ENCODE results near the gene HUNK.

Gene HUNK

DNA sequence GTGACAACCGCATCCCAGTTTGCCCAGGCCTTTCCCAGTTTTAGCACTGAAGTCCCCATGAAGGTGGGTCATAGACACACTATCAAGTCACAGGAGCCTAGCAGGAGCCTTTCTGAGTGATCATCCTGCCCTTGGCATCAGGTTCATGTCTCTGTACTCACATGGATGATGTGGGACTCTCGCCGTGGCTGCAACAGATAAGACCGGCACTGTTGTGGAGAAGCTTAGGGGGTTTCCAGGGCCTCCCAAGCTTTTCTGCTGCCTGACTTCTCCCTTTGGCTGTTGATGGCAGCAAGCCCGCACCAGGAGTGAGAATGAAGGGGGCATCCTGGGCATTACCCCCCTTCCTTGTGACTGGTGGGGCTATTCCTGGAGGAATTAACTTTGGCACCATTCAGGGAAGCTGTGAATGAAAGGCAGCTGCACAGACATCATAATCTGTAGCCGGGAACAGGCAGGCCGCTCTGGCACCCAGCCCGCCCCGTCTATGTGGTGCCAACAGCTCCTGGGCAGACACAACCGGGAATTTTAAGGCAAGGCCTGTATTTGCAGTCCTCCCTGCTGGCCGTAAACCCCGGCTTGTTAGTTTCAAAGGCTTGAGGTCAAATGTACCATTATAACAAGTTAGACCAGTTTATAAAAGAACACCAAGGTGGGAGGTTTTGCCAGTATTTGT is 148.6 kb downstream of the HUNK start:
- ATAC-seq, result no peak
- TF ChIP-seq OSR1 (CRISPR knock-in tag; IDR thresholded peaks at IDR 0.05) (no peak), PPARA (CRISPR knock-in tag; IDR thresholded peaks at IDR 0.05; ENCODE audit: borderline replicate concordance) (no peak), TCF4 (CRISPR knock-in tag; IDR thresholded peaks at IDR 0.05; ENCODE audit: borderline replicate concordance) (no peak), ARNTL (CRISPR knock-in tag; IDR thresholded peaks at IDR 0.05; ENCODE audit: borderline replicate concordance, low read depth) (no peak), ZFP3 (CRISPR knock-in tag; IDR thresholded peaks at IDR 0.05) (no peak), ZNF8 (CRISPR knock-in tag; IDR thresholded peaks at IDR 0.05) (no peak), TOX (CRISPR knock-in tag; IDR thresholded peaks at IDR 0.05; ENCODE audit: borderline replicate concordance) (no peak), ZNF70 (CRISPR knock-in tag; IDR thresholded peaks at IDR 0.05) (no peak), GLIS3 (CRISPR knock-in tag; IDR thresholded peaks at IDR 0.05) (no peak), ESRRG (CRISPR knock-in tag; IDR thresholded peaks at IDR 0.05) (no peak), ZC3H10 (CRISPR knock-in tag; IDR thresholded peaks at IDR 0.05) (no peak), BACH2 (CRISPR knock-in tag; IDR thresholded peaks at IDR 0.05; ENCODE audit: borderline replicate concordance) (no peak), ZNF565 (CRISPR knock-in tag; conservative IDR thresholded peaks at IDR 0.05; ENCODE audit: low read depth) (no peak), RARB (CRISPR knock-in tag; IDR thresholded peaks at IDR 0.05) (no peak)
- TF ChIP-seq, protein P1, sequence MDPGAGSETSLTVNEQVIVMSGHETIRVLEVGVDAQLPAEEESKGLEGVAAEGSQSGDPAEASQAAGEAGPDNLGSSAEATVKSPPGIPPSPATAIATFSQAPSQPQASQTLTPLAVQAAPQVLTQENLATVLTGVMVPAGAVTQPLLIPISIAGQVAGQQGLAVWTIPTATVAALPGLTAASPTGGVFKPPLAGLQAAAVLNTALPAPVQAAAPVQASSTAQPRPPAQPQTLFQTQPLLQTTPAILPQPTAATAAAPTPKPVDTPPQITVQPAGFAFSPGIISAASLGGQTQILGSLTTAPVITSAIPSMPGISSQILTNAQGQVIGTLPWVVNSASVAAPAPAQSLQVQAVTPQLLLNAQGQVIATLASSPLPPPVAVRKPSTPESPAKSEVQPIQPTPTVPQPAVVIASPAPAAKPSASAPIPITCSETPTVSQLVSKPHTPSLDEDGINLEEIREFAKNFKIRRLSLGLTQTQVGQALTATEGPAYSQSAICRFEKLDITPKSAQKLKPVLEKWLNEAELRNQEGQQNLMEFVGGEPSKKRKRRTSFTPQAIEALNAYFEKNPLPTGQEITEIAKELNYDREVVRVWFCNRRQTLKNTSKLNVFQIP (CRISPR knock-in tag; IDR thresholded peaks at IDR 0.05; ENCODE audit: borderline replicate concordance, low read depth), result no peak
- TF ChIP-seq, protein P2, sequence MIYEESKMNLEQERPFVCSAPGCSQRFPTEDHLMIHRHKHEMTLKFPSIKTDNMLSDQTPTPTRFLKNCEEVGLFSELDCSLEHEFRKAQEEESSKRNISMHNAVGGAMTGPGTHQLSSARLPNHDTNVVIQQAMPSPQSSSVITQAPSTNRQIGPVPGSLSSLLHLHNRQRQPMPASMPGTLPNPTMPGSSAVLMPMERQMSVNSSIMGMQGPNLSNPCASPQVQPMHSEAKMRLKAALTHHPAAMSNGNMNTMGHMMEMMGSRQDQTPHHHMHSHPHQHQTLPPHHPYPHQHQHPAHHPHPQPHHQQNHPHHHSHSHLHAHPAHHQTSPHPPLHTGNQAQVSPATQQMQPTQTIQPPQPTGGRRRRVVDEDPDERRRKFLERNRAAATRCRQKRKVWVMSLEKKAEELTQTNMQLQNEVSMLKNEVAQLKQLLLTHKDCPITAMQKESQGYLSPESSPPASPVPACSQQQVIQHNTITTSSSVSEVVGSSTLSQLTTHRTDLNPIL (CRISPR knock-in tag; IDR thresholded peaks at IDR 0.05; ENCODE audit: low read depth), result no peak
- TF ChIP-seq, protein P3, sequence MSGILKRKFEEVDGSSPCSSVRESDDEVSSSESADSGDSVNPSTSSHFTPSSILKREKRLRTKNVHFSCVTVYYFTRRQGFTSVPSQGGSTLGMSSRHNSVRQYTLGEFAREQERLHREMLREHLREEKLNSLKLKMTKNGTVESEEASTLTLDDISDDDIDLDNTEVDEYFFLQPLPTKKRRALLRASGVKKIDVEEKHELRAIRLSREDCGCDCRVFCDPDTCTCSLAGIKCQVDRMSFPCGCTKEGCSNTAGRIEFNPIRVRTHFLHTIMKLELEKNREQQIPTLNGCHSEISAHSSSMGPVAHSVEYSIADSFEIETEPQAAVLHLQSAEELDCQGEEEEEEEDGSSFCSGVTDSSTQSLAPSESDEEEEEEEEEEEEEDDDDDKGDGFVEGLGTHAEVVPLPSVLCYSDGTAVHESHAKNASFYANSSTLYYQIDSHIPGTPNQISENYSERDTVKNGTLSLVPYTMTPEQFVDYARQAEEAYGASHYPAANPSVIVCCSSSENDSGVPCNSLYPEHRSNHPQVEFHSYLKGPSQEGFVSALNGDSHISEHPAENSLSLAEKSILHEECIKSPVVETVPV (CRISPR knock-in tag; IDR thresholded peaks at IDR 0.05), result no peak
- TF ChIP-seq, protein P4, sequence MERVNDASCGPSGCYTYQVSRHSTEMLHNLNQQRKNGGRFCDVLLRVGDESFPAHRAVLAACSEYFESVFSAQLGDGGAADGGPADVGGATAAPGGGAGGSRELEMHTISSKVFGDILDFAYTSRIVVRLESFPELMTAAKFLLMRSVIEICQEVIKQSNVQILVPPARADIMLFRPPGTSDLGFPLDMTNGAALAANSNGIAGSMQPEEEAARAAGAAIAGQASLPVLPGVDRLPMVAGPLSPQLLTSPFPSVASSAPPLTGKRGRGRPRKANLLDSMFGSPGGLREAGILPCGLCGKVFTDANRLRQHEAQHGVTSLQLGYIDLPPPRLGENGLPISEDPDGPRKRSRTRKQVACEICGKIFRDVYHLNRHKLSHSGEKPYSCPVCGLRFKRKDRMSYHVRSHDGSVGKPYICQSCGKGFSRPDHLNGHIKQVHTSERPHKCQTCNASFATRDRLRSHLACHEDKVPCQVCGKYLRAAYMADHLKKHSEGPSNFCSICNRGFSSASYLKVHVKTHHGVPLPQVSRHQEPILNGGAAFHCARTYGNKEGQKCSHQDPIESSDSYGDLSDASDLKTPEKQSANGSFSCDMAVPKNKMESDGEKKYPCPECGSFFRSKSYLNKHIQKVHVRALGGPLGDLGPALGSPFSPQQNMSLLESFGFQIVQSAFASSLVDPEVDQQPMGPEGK (CRISPR knock-in tag; IDR thresholded peaks at IDR 0.05; ENCODE audit: borderline replicate concordance), result no peak

DNA sequence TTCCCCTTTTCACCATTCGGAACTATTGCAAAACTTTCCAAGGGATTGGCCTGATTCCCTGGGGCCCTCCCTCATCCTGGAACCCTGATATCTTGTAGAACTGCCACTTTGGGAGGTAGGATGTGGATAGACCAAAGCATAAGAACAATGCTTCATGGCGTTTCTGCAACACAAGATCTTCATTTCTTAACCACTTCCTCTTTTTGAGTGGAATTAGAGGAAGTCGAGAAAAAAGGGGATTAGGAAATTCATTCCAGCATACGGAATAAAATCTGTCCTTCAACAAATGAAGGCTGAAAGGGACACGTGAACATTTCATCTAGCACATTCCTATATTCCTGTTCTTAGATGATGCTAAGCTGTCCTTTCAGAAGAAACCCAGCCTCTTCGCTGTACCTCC is 149.3 kb downstream of the HUNK start:
- ATAC-seq, result no peak
- no peak for TF ChIP-seq OSR1 (CRISPR knock-in tag; IDR thresholded peaks at IDR 0.05)
- TF ChIP-seq ISL1 (CRISPR knock-in tag; IDR thresholded peaks at IDR 0.05), result no peak
- TF ChIP-seq, protein P5, sequence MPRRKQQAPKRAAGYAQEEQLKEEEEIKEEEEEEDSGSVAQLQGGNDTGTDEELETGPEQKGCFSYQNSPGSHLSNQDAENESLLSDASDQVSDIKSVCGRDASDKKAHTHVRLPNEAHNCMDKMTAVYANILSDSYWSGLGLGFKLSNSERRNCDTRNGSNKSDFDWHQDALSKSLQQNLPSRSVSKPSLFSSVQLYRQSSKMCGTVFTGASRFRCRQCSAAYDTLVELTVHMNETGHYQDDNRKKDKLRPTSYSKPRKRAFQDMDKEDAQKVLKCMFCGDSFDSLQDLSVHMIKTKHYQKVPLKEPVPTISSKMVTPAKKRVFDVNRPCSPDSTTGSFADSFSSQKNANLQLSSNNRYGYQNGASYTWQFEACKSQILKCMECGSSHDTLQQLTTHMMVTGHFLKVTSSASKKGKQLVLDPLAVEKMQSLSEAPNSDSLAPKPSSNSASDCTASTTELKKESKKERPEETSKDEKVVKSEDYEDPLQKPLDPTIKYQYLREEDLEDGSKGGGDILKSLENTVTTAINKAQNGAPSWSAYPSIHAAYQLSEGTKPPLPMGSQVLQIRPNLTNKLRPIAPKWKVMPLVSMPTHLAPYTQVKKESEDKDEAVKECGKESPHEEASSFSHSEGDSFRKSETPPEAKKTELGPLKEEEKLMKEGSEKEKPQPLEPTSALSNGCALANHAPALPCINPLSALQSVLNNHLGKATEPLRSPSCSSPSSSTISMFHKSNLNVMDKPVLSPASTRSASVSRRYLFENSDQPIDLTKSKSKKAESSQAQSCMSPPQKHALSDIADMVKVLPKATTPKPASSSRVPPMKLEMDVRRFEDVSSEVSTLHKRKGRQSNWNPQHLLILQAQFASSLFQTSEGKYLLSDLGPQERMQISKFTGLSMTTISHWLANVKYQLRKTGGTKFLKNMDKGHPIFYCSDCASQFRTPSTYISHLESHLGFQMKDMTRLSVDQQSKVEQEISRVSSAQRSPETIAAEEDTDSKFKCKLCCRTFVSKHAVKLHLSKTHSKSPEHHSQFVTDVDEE (CRISPR knock-in tag; IDR thresholded peaks at IDR 0.05), result no peak
- no peak for TF ChIP-seq SNAI2 (CRISPR knock-in tag; IDR thresholded peaks at IDR 0.05)
- TF ChIP-seq ZFP3 (CRISPR knock-in tag; IDR thresholded peaks at IDR 0.05), result no peak
- no peak for TF ChIP-seq BACH2 (CRISPR knock-in tag; IDR thresholded peaks at IDR 0.05; ENCODE audit: borderline replicate concordance)
- no peak for TF ChIP-seq ZC3H10 (CRISPR knock-in tag; IDR thresholded peaks at IDR 0.05)

DNA sequence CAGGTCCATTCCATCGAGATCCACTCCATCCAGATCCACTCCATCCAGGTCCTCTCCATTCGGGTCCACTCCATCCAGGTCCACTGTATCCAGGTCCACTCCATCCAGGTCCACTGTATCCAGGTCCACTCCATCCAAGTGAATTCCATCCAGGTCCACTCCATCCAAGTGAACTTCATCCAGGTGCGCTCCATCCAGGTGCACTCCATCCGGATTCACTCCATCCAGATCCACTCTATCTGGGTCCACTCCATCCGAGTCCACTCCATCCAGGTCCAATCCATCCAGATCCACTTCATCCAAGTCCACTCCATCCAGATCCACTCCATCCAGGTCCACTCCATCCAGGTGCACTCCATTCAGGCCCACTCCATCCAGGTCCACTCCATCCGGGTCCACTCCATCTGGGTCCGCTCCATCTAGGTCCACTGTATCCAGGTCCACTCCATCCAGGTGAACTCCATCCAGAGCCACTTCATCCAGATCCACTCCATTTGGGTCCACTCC is 157.4 kb downstream of the HUNK start:
- ATAC-seq, result no peak
- TF ChIP-seq, protein P2 (CRISPR knock-in tag; IDR thresholded peaks at IDR 0.05; ENCODE audit: low read depth), result no peak
- no peak for TF ChIP-seq ESRRG (CRISPR knock-in tag; IDR thresholded peaks at IDR 0.05)
- TF ChIP-seq SNAI2 (CRISPR knock-in tag; IDR thresholded peaks at IDR 0.05), result no peak
- no peak for TF ChIP-seq ZFP3 (CRISPR knock-in tag; IDR thresholded peaks at IDR 0.05)
- TF ChIP-seq, protein P5 (CRISPR knock-in tag; IDR thresholded peaks at IDR 0.05), result no peak
- TF ChIP-seq ZNF70 (CRISPR knock-in tag; IDR thresholded peaks at IDR 0.05), result no peak
- no peak for TF ChIP-seq ZFP30 (CRISPR knock-in tag; IDR thresholded peaks at IDR 0.05)
- TF ChIP-seq, protein P3 (CRISPR knock-in tag; IDR thresholded peaks at IDR 0.05), result no peak

All from SK-N-SH treated with all-trans-retinoic acid at 6 μM for 48 hours (cell line).